Measurements from ENCODE around the gene C1S.

Gene C1S

DNA sequence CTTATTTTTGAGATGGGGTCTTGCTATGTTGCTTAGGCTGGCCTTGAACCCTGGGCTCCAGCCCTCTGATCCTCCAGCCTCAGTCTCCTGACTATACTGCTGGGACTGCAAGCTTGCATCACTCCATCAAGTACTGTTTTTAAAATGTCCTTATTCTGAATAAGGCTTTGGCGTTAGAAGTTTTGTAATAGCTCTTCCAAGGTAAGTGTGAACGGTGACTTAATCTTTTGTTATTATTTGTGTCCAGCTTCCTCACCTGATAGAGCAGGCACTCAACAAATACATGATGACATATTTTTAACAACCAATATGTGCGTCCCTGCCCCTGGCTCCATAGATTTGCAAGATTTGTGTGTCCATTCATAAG is 47.1 kb downstream of the C1S start:
- no peak for DNase-seq

- DNase-seq = no peak
Measured at GRCh38 chr12:7108003-7108795, 47.7 kb downstream of the C1S start.

GRCh38 chr12:7108796-7109571 is 48.5 kb downstream of the C1S start, which contains the start of gene C1RL:
TSS of gene C1RL (minus strand) at chr12:7109214. CDS start at chr12:7109180, 34 bp downstream.
- peak; percentile 17 for DNase-seq

DNA sequence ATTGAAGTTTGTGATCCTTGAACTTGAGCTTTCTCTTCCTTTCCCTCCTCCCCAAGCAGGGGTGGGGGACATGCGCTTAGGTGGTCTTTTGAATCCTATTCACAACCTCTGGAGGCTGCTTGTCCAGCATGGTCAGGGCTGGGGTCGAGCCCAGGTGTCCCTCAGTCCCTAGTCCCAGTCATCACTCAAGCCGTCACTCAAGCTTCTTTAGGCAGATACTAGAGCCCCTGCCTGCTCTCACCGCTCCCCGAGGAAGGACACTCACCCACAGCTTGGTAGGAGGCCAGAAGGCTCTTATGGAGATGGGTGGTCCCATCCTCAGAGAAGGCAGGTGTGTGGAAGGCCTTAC is 49.0 kb downstream of the C1S start:
- DNase-seq = no peak

GRCh38 chr12:7110661-7111060 is 50.1 kb downstream of the C1S start:
- no peak for DNase-seq

- no peak for DNase-seq
Measured at GRCh38 chr12:7112041-7112440, 51.5 kb downstream of the C1S start.

DNA sequence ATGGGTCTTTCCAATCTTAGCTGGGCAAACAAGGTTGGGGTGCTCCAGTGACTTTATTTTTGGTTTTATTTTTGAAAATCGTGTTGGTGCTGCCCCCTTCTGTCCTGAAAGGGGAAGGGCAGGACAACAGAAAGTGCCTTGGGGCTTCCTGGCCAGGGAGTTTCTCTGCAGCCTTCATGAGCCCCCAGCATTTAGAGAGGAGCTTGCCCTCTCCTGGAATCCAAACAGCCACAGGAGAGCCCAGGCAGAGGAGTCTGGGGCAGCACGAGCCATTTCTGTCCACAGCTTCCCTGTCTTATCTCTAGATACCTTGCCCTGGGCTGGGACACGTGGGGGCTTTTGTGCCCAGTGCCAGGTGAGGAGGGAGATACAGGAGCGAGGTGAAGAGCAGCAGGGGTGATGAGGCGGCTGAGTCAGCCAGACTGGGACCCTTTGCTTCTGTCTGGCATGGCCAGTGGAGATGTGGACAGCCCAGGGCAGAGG is 52.9 kb downstream of the C1S start:
- no peak for DNase-seq

DNA sequence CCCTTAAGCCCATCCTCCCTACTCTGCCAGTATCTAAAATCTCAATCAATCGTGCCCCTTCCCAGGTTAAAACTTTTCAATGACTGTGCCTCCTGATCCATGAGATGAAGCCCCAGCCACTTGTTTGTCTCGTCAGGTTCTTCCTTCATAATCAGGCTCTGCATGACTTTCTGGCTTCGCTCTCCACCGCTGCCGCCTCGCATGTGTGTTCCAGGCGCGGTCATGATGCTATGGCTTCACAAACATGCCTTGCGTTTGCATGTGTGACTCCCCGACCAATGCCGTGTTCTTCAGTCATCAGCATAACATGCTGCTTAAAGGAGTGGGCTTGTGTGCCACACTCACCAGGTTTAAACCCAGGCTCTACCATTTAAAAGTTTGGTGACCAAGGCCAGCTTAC is 53.5 kb downstream of the C1S start:
- DNase-seq = no peak

DNA sequence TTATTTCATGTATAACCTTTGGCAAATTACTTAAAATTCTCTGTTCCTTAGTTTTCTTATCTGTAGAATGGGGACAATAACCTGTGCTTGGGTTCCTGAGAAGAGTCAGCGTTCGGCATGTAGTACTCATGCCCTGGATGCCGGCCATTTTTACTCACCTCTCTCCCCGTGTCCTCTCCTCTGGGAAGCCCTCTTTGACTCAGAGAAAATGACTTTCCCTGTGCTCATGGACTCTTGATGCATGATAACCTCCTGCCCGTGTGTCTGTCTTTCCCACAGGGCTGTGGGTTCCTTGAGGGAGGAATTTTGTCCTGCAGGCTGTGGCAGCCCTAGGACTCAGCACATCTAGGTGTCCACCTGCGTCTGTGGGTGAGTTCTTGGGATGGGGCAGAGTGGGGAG is 54.3 kb downstream of the C1S start:
- no peak for DNase-seq

- DNase-seq = no peak
Measured at GRCh38 chr12:7116196-7116595, 55.7 kb downstream of the C1S start.

DNA sequence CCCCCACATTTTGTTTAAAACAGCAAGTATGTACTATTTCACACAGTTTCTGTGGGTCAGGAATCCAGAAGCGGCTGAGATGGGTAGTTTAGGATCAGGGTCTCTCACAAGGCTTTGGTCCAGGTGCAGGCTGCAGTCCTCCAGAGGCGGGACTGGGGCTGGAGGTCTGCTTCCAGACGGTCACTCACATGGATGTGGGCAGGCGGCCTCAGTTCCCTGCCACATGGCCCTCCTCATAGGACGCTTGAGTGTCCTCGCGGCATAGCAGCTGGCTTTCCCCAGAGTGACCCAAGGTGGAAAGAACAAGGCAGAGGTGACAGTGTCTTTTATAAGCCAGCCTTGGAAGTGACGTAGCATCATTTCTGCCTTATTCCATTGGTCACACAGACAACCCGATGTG is 56.4 kb downstream of the C1S start:
- no peak for DNase-seq

GRCh38 chr12:7117670-7118069 is 57.2 kb downstream of the C1S start:
- no peak for DNase-seq

DNA sequence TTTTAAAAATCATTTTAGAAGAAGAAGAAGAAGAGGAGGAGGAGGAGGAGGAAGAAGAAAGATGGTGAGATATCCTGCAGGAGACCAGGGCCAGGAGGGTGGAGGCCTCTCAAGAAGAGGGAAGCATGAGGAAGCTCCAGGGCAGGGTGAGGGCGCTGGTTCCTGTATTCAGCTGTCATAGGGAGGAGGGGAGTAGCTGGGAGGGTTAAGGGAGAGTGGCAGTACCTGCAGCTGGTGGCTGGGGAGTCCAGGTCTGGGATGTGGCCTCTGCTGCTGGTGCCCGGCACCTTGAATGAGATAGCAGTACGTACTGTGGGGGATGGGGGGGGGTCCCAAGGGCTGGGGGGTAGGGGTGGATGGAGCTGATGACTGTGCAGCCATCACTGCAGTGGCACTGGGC is 58.4 kb downstream of the C1S start:
- DNase-seq = no peak

- no peak for DNase-seq
Measured at GRCh38 chr12:7120166-7120565, 59.6 kb downstream of the C1S start.

All from NCI-H2227 treated with DMSO at 0.1 percent for 48 hours (cell line).